ENCODE results near the gene RNU6-1. TPM values are rescaled to one million over a fixed set of nuclear protein-coding genes. Genes with fewer than 3 reads are reported as not detected.

Gene RNU6-1
- total and polyA plus RNA-seq, 10 donors = not detected

DNA sequence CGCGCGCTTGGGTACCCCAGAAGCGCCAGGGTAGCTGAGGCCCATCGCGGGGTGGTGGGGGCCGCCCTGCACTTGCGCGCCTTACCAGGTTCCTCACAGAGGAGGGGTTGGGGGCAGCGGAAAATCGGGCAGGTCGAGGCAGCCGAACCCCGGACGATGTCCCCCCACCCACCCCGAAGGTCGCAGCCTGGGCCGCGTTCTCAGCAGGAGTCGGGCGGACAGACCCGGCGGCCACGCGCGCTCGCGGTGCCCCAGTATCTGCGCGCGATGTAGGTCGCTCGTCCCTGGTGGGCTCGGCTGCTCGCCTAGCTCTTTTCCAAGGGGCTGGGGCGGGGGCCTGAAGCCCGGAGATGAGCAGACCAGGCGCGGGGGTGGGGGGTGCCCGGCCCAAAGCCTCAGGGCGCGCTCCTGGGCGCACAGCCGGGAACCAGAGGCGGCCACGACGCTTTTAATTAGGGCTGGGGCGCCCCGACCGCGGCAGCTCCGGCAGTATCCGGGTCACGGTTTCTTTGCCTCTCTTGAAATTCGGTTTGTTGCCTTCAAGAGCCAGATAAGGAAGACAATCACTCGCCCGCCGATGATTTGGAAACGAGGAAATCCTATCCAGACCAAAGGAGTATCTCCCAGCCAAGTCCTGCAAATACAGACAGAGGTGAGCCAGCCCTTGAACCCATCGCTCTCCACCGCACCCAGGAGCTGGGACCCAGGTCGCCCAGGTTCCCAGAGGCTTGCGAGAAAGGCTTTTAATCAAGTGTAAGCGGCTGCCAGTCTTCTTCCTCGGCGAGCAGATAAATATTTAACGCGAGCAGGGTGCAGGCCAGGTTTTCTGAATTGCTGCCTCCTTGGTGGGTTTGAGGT is 10.0 kb downstream of the RNU6-1 start:
- Histone ChIP-seq H3K27ac (no peak overlapping the region), H3K9me3 (peaks cover 0 to 16% (median 0%) of the 10 kb centered on the region in 8 donors), H3K36me3 (no peaks in the 10 kb centered on the region), H3K4me3 (peak overlapping the region in 1 of 8 donors; percentile 56), H3K27me3 (replicated peaks in 1 of 7) (peaks cover 35 to 100% (median 100%) of the 10 kb centered on the region in 7 donors), H3K4me1 (peaks cover 46 to 88% (median 80%) of the 10 kb centered on the region in 6 donors)
- WGBS, 5 donors = 11 to 25% (median 13%) methylated on average over 31 to 68 of the region's 68 CpGs
- TF ChIP-seq POLR2AphosphoS5 (IDR thresholded peaks at IDR 0.05) (no peak), POLR2A (IDR thresholded peaks at IDR 0.05) (no peak)
- TF ChIP-seq, protein P1, sequence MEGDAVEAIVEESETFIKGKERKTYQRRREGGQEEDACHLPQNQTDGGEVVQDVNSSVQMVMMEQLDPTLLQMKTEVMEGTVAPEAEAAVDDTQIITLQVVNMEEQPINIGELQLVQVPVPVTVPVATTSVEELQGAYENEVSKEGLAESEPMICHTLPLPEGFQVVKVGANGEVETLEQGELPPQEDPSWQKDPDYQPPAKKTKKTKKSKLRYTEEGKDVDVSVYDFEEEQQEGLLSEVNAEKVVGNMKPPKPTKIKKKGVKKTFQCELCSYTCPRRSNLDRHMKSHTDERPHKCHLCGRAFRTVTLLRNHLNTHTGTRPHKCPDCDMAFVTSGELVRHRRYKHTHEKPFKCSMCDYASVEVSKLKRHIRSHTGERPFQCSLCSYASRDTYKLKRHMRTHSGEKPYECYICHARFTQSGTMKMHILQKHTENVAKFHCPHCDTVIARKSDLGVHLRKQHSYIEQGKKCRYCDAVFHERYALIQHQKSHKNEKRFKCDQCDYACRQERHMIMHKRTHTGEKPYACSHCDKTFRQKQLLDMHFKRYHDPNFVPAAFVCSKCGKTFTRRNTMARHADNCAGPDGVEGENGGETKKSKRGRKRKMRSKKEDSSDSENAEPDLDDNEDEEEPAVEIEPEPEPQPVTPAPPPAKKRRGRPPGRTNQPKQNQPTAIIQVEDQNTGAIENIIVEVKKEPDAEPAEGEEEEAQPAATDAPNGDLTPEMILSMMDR (IDR thresholded peaks at IDR 0.05 in 8 of 11, conservative IDR thresholded peaks at IDR 0.05 in 3 of 11) = no peak
- peak; percentile 59 for DNase-seq
- intact Hi-C loops (cut with DNase I; ENCODE audit: low total_unique reads) = no loop called here

DNA sequence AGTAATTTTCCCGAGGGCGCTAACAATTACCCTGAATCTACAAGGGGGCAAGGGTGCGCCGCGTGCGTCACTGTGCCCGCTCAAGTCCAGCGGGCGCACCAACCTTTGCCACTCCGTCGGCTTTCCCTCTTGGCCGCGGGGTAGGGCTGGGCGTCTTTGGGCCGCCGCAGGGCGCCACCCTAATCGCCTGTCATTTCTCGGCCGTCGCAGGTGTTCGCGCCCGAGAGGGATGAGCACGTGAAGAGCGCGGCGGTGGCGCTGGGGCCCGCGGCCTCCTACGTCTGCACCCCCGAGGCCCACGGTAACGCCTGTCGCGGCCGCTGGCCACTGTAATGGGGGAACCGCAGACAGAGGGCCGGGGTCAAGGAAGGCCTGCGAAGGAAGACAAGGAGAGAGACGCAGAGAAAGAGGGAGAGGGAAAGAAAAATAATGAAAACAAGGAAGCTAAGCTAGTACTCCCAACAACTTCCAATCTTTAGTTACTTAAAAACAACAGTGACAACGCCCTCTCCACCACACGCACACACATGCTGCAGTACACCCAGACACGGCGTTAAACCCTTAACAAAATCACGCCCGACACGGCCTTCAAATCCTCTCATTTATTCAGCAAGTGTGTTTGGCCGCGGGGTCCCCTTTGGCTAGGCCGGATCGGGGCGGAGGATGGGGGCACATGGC is 10.7 kb downstream of the RNU6-1 start:
- peak; percentile 52 for DNase-seq
- H3K27ac ChIP-seq = no peak overlapping the region
- 4 to 9% (median 6%) methylated on average over 49 to 54 of the region's 54 CpGs for WGBS, 5 donors
- H3K36me3 ChIP-seq = no peaks in the 10 kb centered on the region
- intact Hi-C loops (cut with DNase I; ENCODE audit: low total_unique reads) = no loop called here
- H3K4me3 ChIP-seq = peak overlapping the region in 2 of 8 donors; percentile 19 to 56
- no peak for TF ChIP-seq POLR2AphosphoS5 (IDR thresholded peaks at IDR 0.05)
- TF ChIP-seq POLR2A (IDR thresholded peaks at IDR 0.05) = no peak
- TF ChIP-seq, protein P1 (IDR thresholded peaks at IDR 0.05 in 8 of 11, conservative IDR thresholded peaks at IDR 0.05 in 3 of 11) = no peak
- H3K4me1 ChIP-seq = peaks cover 39 to 88% (median 79%) of the 10 kb centered on the region in 6 donors
- H3K27me3 ChIP-seq (replicated peaks in 1 of 7) = peaks cover 31 to 100% (median 100%) of the 10 kb centered on the region in 7 donors
- peaks cover 0 to 16% (median 0%) of the 10 kb centered on the region in 8 donors for H3K9me3 ChIP-seq

DNA sequence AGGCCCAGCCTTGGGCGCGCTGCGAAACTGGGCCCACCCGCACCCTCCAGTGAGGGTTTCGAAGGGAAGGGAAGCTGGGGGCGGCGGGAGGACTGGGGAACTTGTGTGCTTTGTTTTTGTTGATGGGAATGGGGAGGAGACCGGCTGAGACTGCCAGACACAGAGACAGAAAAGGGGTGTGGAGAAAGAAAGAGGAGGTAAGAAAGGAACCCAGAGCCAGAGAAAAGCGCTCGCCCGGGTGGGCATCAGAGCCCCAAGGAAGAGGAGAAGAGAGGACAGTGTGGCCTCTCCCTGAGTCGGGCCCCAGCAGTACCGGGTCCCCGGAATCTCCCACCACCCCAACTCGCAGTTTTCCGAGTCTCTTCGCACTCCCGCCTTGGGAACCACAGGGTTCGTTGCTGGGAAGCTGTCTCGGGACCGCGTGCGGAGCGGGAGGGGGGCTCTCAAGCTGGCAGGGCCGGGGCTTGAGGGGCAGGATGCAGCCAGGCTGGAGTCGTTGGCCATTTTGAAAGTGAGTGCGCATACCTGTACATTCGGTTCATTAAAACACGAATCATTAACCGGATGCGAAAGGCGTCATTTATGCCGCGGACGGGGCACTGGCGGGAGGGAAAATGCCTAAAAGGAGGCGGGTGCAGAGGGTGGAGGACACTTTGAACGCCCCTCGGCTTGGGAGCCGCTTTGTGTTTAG is 11.4 kb downstream of the RNU6-1 start:
- peak; percentile 48 for DNase-seq
- Histone ChIP-seq H3K4me1 (peaks cover 37 to 88% (median 79%) of the 10 kb centered on the region in 6 donors), H3K4me3 (peak overlapping the region in 5 of 8 donors; percentile 1 to 56 (median 12)), H3K27ac (no peak overlapping the region), H3K36me3 (no peaks in the 10 kb centered on the region), H3K9me3 (peaks cover 0 to 16% (median 0%) of the 10 kb centered on the region in 8 donors), H3K27me3 (replicated peaks in 1 of 7) (peaks cover 31 to 100% (median 100%) of the 10 kb centered on the region in 7 donors)
- 4 to 11% (median 6%) methylated on average over 33 to 40 of the region's 40 CpGs for WGBS, 5 donors
- intact Hi-C loops (cut with DNase I; ENCODE audit: low total_unique reads) = no loop called here
- TF ChIP-seq, protein P1 (IDR thresholded peaks at IDR 0.05 in 8 of 11, conservative IDR thresholded peaks at IDR 0.05 in 3 of 11) = no peak
- TF ChIP-seq POLR2AphosphoS5 (IDR thresholded peaks at IDR 0.05) = no peak
- no peak for TF ChIP-seq POLR2A (IDR thresholded peaks at IDR 0.05)
